Measurements from ENCODE around the gene KRT12.

- TF ChIP-seq POLR2A (IDR thresholded peaks at IDR 0.05) (no peak), EP300 (IDR thresholded peaks at IDR 0.05) (no peak), CTCF (IDR thresholded peaks at IDR 0.05) (no peak)
Measured at GRCh38 chr17:40822132-40822812, 44.8 kb downstream of the KRT12 start, which contains the start of gene KRT10.
